HG03097 (cell line): ENCODE data around the gene GNAI3.

ENCODE experiments used
- ATAC-seq: cut with Tn5 transposase; IDR thresholded peaks from one replicate; pipeline ENCODE4 v1.9.1; 2021; ENCODE audit not compliant: unreplicated experiment, low FRiP score

GNAI3 gene

GRCh38 chr1:109622137-109622892 lies 73.9 kb downstream of the GNAI3 start:
- no peak for ATAC-seq

- no peak for ATAC-seq
Observed at GRCh38 chr1:109622895-109623294, 74.5 kb downstream of the GNAI3 start.

- ATAC-seq, result no peak
Observed at GRCh38 chr1:109623601-109624161, 75.3 kb downstream of the GNAI3 start.

GRCh38 chr1:109624201-109625010 lies 76.0 kb downstream of the GNAI3 start:
- ATAC-seq, result no peak

GRCh38 chr1:109625176-109625575 lies 76.8 kb downstream of the GNAI3 start:
- no peak for ATAC-seq

GRCh38 chr1:109625601-109626560 lies 77.5 kb downstream of the GNAI3 start:
- ATAC-seq, result no peak

GRCh38 chr1:109626682-109627408 lies 78.4 kb downstream of the GNAI3 start:
- ATAC-seq, result no peak

- ATAC-seq, result no peak
Observed at GRCh38 chr1:109627692-109628399, 79.4 kb downstream of the GNAI3 start.

GRCh38 chr1:109628540-109629321 lies 80.3 kb downstream of the GNAI3 start:
- ATAC-seq, result no peak

- no peak for ATAC-seq
Observed at GRCh38 chr1:109629372-109630030, 81.1 kb downstream of the GNAI3 start.

GRCh38 chr1:109630081-109630897 lies 81.9 kb downstream of the GNAI3 start:
- no peak for ATAC-seq

GRCh38 chr1:109630898-109631512 lies 82.6 kb downstream of the GNAI3 start:
- no peak for ATAC-seq

GRCh38 chr1:109631513-109632505 lies 83.4 kb downstream of the GNAI3 start:
- no peak for ATAC-seq

GRCh38 chr1:109632671-109633346 lies 84.4 kb downstream of the GNAI3 start:
- ATAC-seq, result no peak

- no peak for ATAC-seq
Observed at GRCh38 chr1:109634292-109634691, 85.9 kb downstream of the GNAI3 start.
